ENCODE measurements around the gene MSN.

- TF ChIP-seq GATAD2B (conservative IDR thresholded peaks at IDR 0.05; ENCODE audit: low read depth): no peak
- no peak for TF ChIP-seq MTA2 (IDR thresholded peaks at IDR 0.05; ENCODE audit: low read depth)
- no peak for TF ChIP-seq RAD51 (IDR thresholded peaks at IDR 0.05)
- no peak for TF ChIP-seq EZH2 (IDR thresholded peaks at IDR 0.05; ENCODE audit: borderline replicate concordance, control insufficient read depth, low read depth, low read length)
- TF ChIP-seq REST (IDR thresholded peaks at IDR 0.05; ENCODE audit: low read depth, low read length): no peak
- no peak for TF ChIP-seq ZBTB40 (IDR thresholded peaks at IDR 0.05; ENCODE audit: borderline replicate concordance)
- TF ChIP-seq ZBTB33 (IDR thresholded peaks at IDR 0.05): no peak
- TF ChIP-seq CTCF (IDR thresholded peaks at IDR 0.05 in 2 of 3, conservative IDR thresholded peaks at IDR 0.05 in 1 of 3; ENCODE audit: control insufficient read depth in 2 of 3, extremely low read depth in 1 of 3, insufficient read depth in 1 of 3, low read depth in 3 of 3, low read length in 3 of 3): no peak
- TF ChIP-seq USF2 (IDR thresholded peaks at IDR 0.05; ENCODE audit: borderline replicate concordance, low read depth, low read length): no peak
- TF ChIP-seq SRF (IDR thresholded peaks at IDR 0.05; ENCODE audit: low read depth in 2 of 2, low read length in 2 of 2): no peak
- no peak for TF ChIP-seq EP300 (IDR thresholded peaks at IDR 0.05; ENCODE audit: borderline replicate concordance in 1 of 2, control insufficient read depth in 1 of 2, low read depth in 2 of 2, low read length in 2 of 2)
- no peak for TF ChIP-seq POLR2A (IDR thresholded peaks at IDR 0.05; ENCODE audit: low read depth, low read length)
- TF ChIP-seq JUND (IDR thresholded peaks at IDR 0.05; ENCODE audit: low read depth, low read length): no peak
- TF ChIP-seq RCOR1 (conservative IDR thresholded peaks at IDR 0.05; ENCODE audit: low read depth, low read length): no peak
Measured at GRCh38 chrX:65633826-65634225, 33.6 kb upstream of the MSN start.

Measured in GM12878 (cell line).